ENCODE data around the gene LTBP1.
"Not testable (repeated sequence)": the region's sequence is repeated elsewhere in the genome, so short reads cannot be mapped to it uniquely, and the experiment has no call there.

The LTBP1 gene

DNA sequence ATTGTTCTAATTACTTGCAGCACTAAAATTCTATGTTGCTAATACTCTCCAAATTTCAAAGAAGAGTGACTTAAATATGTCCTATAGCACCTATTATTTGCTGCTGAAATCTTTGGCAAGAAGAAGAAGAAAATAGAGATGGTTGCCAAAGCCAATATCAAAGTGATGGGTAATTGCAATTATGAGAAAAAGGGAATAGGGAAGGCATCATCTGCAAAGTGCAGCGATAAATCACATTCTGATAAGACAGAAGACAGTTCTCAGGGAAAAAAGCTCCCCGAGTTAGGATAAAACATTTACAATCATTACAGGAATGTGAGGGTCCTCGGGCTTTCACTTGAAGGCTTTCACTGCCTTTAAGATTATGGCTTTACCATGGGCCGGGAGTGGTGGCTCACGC is 457.6 kb downstream of the LTBP1 start:
- no peak for DNase-seq

DNA sequence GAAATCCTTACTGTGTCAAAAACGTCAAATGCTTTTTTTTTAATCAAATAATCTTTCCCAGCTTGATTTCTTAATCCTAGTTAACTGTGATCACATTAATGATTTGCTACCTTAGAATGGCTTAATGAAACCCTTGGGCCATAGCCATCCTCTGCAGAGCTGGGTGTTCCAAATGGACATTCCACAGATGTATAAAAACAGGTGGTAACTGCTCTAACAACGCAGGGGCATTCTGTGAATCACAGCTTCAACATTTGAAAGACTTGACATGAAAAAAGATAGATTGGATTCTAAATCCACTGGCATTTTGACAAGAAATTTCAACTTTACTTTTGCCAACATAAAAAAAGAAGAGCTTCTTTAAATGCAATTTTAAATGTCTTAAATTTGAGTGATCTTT is 459.9 kb downstream of the LTBP1 start:
- no peak for DNase-seq

- DNase-seq, result no peak
Measured at GRCh38 chr2:33408109-33408508, 461.4 kb downstream of the LTBP1 start.

DNA sequence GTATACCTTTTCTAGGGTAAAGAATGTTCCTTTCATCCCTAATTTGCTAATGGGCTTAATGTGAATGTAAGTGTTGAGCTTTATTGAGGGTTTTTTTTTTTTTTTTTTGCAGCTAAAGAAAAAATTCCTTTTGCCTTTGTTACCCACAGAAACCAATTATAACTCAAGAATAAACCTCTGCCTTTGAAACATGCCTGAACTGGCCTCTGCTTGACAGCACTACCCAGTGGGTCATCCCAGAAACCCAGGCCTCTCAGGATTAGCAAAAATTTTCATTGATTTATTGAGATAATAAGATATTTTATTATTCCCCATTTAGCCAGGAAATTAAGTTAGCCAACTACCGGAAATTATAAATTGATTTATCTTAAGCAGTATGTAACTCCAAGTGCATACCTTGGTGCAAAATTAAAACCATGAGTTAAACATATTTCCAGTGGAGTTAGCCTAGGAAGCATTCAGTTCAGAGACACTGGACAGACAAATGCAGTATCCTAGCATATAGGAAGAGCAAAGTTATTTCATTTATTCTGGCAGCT is 462.7 kb downstream of the LTBP1 start:
- no peak for DNase-seq

GRCh38 chr2:33411765-33412164 is 465.0 kb downstream of the LTBP1 start:
- no peak for DNase-seq

- DNase-seq, result no peak
Measured at GRCh38 chr2:33412920-33413319, 466.2 kb downstream of the LTBP1 start.

DNA sequence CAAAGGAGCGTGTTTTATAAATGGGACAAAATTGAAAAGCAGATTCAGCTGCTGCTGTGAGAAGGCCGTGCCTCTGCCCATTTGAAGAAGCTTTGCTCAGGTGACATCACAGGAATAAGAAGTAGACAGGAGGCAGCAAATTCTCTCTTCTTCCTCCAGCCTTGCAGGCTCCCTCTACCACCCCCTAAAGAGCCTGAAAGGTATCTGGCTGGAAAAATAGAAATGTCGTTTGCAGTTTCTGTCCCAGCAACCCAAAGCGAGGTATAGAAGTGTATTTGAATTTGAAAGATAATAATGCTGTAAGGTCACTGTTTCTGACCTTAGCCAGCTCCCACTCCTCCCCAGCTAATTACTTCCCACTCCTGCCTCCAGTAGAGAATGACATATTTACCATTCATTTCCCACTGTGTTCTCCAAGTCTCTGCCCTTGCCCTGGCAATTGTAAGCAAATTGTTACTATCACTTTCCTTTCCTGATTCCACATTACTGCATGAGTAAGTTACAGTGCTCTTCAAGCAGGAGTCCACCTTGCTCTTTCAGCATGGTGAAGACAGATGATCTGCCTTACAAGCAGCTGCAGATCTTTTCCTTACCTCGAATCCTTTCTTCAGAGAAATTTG is 472.9 kb downstream of the LTBP1 start:
- DNase-seq, result no peak

DNA sequence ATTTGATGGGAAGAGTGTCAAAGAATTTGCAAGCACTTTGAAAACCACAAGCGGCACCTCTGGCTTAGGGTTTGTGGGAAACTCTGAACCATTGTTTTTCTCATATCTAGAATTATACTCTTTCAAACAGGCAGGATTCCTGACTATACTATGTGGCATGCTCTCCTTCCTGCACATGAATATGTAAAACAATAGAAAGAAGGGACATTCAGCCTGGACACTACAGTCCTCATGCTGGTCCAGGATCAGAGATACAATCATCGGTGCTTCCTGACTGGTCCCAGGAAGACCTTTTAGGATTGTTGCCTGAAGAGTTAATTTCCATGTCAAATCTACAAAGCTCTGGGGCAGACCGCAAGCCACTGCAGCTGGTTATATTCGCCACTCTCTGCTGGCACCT is 474.0 kb downstream of the LTBP1 start:
- DNase-seq, result no peak

GRCh38 chr2:33421820-33422219 is 475.1 kb downstream of the LTBP1 start:
- DNase-seq, result no peak

GRCh38 chr2:33425161-33425560 is 478.4 kb downstream of the LTBP1 start:
- no peak for DNase-seq

DNA sequence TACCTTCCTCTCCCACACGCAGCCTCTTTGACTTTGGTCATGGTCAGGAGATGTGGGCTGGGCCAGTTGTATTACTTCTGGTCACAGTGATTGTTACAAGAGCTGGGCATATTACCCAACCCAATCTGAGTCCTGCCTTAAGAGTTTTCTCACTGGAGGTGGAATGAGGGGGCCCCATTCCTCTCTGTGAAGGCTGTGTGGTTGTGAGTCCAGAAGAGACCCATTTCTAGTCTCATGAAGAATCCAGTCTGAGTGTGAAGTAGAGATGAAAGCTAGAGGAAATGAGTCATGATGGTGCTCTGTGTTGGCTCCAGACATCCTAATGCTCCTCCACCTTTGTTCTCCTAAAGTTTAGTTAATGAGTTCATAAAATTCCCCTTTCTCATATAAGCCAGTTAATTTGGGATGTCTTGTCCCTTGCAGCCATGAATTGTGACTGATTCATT is 478.9 kb downstream of the LTBP1 start:
- DNase-seq, result no peak

DNA sequence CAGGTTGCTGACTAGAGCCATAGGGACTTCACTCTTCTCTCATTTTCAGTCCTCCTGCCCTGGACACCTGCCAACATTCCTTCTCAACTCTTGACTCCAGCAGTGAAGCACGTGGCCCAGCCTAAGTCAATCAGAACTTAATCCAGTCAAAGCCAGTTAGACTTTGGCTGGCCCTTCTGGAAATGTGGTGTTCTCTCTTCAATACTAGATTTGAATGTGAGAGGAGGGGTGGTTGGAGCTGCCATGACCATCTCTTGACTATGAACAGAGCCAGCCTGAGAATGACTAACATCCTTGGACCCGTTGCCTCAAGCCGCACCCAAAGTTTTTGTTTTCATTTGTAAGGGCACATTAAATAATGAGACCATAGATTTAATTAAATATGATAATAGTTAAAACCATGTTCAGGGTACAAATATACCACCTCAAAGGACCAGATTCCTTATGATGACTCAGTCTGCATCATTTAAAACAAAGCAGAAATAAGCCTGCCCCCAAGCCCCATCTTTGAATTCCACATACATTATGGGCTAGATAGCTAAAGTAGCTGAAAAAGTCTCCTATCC is 480.0 kb downstream of the LTBP1 start:
- DNase-seq, result no peak

- DNase-seq, result no peak
Measured at GRCh38 chr2:33430077-33430476, 483.3 kb downstream of the LTBP1 start.

GRCh38 chr2:33430856-33431255 is 484.1 kb downstream of the LTBP1 start:
- no peak for DNase-seq

DNA sequence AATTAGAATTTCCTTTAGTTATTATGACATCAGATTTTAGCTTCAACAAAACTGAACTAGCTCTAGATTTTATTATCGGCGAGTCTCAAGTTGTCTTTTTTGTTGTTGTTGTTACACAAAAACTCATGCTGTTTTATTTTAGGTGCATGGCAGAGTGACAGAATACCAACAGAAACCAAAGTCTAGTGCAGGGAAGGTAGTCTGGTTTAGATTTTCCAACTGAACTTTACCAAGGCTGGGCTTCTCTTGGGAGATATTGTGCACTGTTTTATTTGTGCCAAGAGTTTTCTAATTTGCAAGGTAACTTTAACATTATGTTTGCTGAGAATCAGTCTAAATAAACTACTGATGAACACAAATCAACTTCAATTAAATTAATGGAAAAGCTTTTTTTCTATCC is 486.1 kb downstream of the LTBP1 start:
- no peak for DNase-seq

- DNase-seq, result no peak
Measured at GRCh38 chr2:33433279-33434235, 486.8 kb downstream of the LTBP1 start.

GRCh38 chr2:33435518-33435917 is 488.8 kb downstream of the LTBP1 start:
- DNase-seq, result no peak

GRCh38 chr2:33436083-33436482 is 489.3 kb downstream of the LTBP1 start:
- no peak for DNase-seq

DNA sequence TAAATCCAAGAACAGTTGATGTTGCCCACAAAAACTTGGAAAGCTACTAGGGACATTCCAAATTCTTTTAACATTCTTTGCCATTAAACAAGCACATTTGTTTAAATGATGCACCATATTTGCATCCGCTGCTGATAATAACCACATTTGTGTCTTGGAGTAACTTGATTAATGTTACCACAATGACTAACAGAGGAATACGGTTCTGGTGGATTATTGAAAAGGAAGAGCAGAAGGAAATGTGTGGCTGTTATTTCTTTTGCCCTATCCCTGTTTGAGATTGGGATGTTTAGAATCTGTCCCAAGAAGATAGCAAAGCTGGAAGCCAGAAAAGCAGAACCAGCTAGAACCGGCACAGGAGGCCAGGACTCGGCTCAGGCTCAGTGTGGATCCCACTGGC is 490.5 kb downstream of the LTBP1 start:
- no peak for DNase-seq

DNA sequence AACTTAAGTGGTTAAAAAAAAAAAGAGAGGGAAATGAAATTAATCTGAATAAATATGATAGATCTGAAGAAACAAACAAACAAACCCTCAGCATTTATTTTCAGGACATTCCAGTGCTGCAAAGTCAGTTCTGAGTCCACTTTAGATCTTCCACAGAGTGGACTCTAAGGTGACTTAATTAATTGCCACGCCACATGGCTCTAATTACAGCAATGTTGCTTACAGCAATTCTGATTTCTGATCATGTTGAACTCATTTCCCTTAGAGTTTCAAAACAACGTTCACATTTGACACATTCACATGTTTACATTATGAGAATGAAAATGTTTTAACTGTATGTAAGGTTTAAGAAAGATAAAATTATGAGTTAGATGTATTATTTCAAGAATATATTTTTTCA is 491.1 kb downstream of the LTBP1 start:
- DNase-seq, result no peak

GRCh38 chr2:33441235-33441810 is 494.6 kb downstream of the LTBP1 start:
- no peak for DNase-seq

GRCh38 chr2:33442052-33442451 is 495.3 kb downstream of the LTBP1 start:
- not testable (repeated sequence) for DNase-seq

DNA sequence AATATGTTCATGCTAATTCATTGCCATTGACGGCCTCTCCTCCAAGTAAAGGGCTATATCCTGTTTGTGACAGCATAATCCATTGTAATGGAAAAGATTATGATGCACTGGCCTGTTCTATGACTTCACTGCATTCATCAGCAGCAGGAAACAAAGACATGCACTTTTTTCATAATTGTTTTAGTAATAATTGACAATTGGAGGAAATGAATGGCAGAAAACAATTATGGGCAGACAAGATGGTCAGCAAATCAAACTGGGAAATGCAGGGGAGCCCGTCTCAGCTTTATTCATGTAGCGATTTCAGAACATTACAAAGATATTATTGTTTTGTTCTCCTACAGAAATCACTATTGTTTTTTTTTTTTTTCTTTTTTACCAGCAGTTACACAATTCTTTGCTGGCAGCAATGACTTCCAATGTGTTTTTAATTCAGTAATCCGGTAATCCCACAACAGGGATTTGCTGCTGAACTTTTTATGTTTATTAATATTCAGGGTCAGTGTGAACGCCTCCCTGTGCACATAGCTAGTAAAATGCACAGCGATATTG is 495.9 kb downstream of the LTBP1 start:
- no peak for DNase-seq

Data from CD4-positive, alpha-beta T cell treated with Interferon gamma for 1 hour (primary cell).